NB4 (cell line): ENCODE results near the gene SEMA6A.

Experiments used
- CTCF ChIP-seq: IDR thresholded peaks from one replicate; pipeline ENCODE4 v1.5.1; 2012; ENCODE audit warnings: low read depth, low read length
- MAX ChIP-seq: IDR thresholded peaks from 2 replicates; pipeline ENCODE4 v1.6.1; 2011; ENCODE audit warnings: low read depth, low read length
- MYC ChIP-seq: IDR thresholded peaks from 2 replicates; pipeline ENCODE4 v1.6.1; 2011; ENCODE audit warnings: low read depth, low read length
- POLR2A ChIP-seq: IDR thresholded peaks from 2 replicates; pipeline ENCODE4 v1.6.1; 2011; ENCODE audit warnings: mild to moderate bottlenecking; ENCODE audit not compliant: insufficient read length; ENCODE audit errors: extremely low read depth

DNA sequence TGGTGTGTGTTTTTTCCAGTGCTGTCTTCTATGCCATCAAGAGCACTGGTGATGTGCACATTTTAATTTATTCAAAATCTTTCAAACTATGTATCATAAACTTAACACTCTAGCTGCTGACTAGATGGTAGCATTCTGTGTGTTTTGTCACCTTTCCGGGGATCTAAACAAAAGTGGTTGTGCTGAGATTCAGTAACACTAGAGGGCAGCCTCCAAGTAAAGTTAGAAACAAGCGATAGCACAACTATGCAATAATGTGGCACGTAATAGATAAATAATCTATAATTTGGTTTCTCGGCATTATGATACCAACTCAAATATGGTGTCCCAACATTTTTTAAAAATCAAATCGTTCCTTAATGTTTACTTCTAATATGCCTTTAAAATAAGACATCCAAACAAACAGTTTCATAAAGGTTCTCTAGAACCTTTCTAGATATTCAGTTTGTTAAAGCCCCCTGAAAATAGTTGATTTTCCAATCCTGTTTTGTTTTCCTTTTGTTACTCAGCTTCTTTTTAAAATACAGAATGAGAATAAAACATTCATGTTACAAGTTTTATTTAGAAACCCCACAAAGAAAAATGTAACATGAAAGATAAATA lies 16.9 kb downstream of the SEMA6A start:
- TF ChIP-seq CTCF (peak; percentile 50), MAX (no peak), POLR2A (no peak), MYC (no peak)
